Heart left ventricle (tissue), 16 donors: ENCODE data around the gene ARHGAP8. TPM values are rescaled to one million over a fixed set of nuclear protein-coding genes. Genes with fewer than 3 reads are reported as not detected.

ENCODE experiments used
- ATAC-seq, 4 donors: fragments of 200-7000 bp; cut with Tn5 transposase; one replicate each; pipeline ENCODE4 v1.9.1; 2020 to 2022; ENCODE audit warnings: moderate library complexity in 4 of 4, mild to moderate bottlenecking in 3 of 4, moderate number of reproducible peaks in 1 of 4
- DNase-seq, 5 donors: peaks; one replicate each; pipeline ENCODE4 v3.0.0-alpha.2; 2020
- H3K27ac ChIP-seq, 12 donors: fragments of 200-600 bp; sonication (generic) in 4 of 12; one replicate each; pipeline versions ENCODE4 v1.5.0 to v1.8.0; 2016 to 2022; ENCODE audit warnings: mild to moderate bottlenecking in 2 of 12
- H3K27me3 ChIP-seq, 9 donors: fragments of 200-600 bp; sonication (generic) in 2 of 9; one replicate each; pipeline versions ENCODE4 v1.5.1 to v1.8.0; 2016 to 2022; ENCODE audit warnings: mild to moderate bottlenecking in 3 of 9
- H3K36me3 ChIP-seq, 9 donors: fragments of 200-600 bp; sonication (generic) in 2 of 9; one replicate each; pipeline versions ENCODE4 v1.5.0 to v1.8.0; 2018 to 2022; ENCODE audit warnings: mild to moderate bottlenecking in 2 of 9
- H3K4me1 ChIP-seq, 12 donors: fragments of 200-600 bp; sonication (generic) in 4 of 12; one replicate each; pipeline versions ENCODE4 v1.5.0 to v1.8.0; 2016 to 2022; ENCODE audit warnings: mild to moderate bottlenecking in 3 of 12
- H3K4me3 ChIP-seq, 12 donors: fragments of 200-600 bp; sonication (generic) in 4 of 12; one replicate each; pipeline versions ENCODE4 v1.5.0 to v1.8.0; 2017 to 2022; ENCODE audit warnings: mild to moderate bottlenecking in 9 of 12, moderate library complexity in 4 of 12
- H3K9me3 ChIP-seq, 12 donors: fragments of 200-600 bp; sonication (generic) in 4 of 12; one replicate each; pipeline versions ENCODE4 v1.5.0 to v1.8.0; 2016 to 2022; ENCODE audit warnings: mild to moderate bottlenecking in 1 of 12
- CTCF ChIP-seq, 12 donors: fragments of 200-600 bp; sonication (generic) in 4 of 12; IDR thresholded peaks; one replicate each; pipeline versions ENCODE4 v1.5.0 to v1.8.0; 2018 to 2022; ENCODE audit warnings: antibody characterized with exemption in 12 of 12, mild to moderate bottlenecking in 5 of 12
- POLR2A ChIP-seq, 2 donors: fragments of 450-650 bp; IDR thresholded peaks; one replicate each; pipeline ENCODE4 v1.6.1; 2017; ENCODE audit warnings: antibody characterized with exemption in 2 of 2, mild to moderate bottlenecking in 2 of 2, moderate library complexity in 2 of 2
- WGBS, 4 donors: extraction: QIAGEN DNeasy Blood & Tissue Kit in 2 of 4; methylation state at CpG; one replicate each; pipeline versions ENCODE4 v1.1.5 to v1.1.7; 2013 to 2018; 5-methylcytosine and 5-hydroxymethylcytosine counted together
- intact Hi-C, 10 donors: fragments of 100-400 bp; cut with DNase I; formaldehyde crosslinking; loops; one replicate each; pipeline versions ENCODE4 v1.11.1 to v1.14.2; 2022
- polyA plus RNA-seq, 2 donors: library from polyadenylated mRNA; stranded (reverse); fragments of 200-250 nt; gene quantifications; one replicate each; pipeline ENCODE4 v1.2.3, GENCODE V29; 2013
- total RNA-seq, 9 donors: library from RNA; depleted of rRNA in 2 of 9; stranded (reverse); fragments of >200 nt in 2 of 9; fragmentation: NEBNext Ultra II Directional in 3 of 9; extraction: Animal tissue kit (Norgen Biotek cat#: 25700) in 3 of 9; gene quantifications; one replicate each; pipeline versions ENCODE4 v1.1.0 to v1.2.4, GENCODE V29; 2016 to 2023
- donor health status: ischemic (EF 13 %, LVEDD 7.1; RV severe dilation, severe dysfunction).
- donor health status: healthy with polysubstance abuse.
- donor health status: DM: no; HTN: yes; CAD: no.
- donor health status: DM: no; HTN: no; CAD: no.
- donor health status: ischemic (EF 25% LVEDD 6.9; RV normal size, moderate dysfunction).
- donor health status: ischemic (EF 25% LVEDD 5.7; RV mildly dilated, moderate dysfunction).
- donor health status: healthy.
- donor health status: DM: yes; HTN: yes; CAD: no.
- donor health status: ischemic (EF 35%, LVEDD 5.7; RV mildly dilated, moderate dysfunction).
- donor health status: nonischemic (EF 11% LVEDD 7.7; RV severe dilation, severe dysfunction).
- donor health status: DM: yes; HTN: yes; CAD: no.
- donor health status: PGD.
- donor health status: ischemic (EF 29% LVEDD 5.4; RV normal size, mild dysfunction).
- donor health status: nonischemic (EF 23%, LVEDD 6.1; RV moderate dilation, normal function).

ARHGAP8 gene
- total and polyA plus RNA-seq, 11 donors = 0.08 to 1.3 (median 0.23) TPM; not detected in 7

GRCh38 chr22:44880610-44881290 is 128.4 kb downstream of the ARHGAP8 start:
- Histone ChIP-seq H3K27me3 (no peaks in the 10 kb centered on the region), H3K36me3 (no peaks in the 10 kb centered on the region), H3K4me3 (no peak overlapping the region), H3K27ac (no peak overlapping the region), H3K9me3 (peaks cover 0 to 17% (median 8%) of the 10 kb centered on the region in 12 donors), H3K4me1 (no peaks in the 10 kb centered on the region)
- no peak for ATAC-seq
- no peak for DNase-seq
- no peak for TF ChIP-seq CTCF (IDR thresholded peaks at IDR 0.05)
- no peak for TF ChIP-seq POLR2A (IDR thresholded peaks at IDR 0.05)
- 88 to 92% (median 89%) methylated on average over 19 of the region's 19 CpGs for WGBS, 4 donors
- intact Hi-C loops = no loop called here

GRCh38 chr22:44881624-44882023 is 129.2 kb downstream of the ARHGAP8 start:
- 82 to 89% (median 85%) methylated on average over 23 to 24 of the region's 24 CpGs for WGBS, 4 donors
- no peaks in the 10 kb centered on the region for H3K4me1 ChIP-seq
- H3K27me3 ChIP-seq = no peaks in the 10 kb centered on the region
- no peak for TF ChIP-seq POLR2A (IDR thresholded peaks at IDR 0.05)
- TF ChIP-seq CTCF (IDR thresholded peaks at IDR 0.05) = no peak
- DNase-seq = no peak
- H3K9me3 ChIP-seq = peaks cover 0 to 14% (median 7%) of the 10 kb centered on the region in 12 donors
- H3K36me3 ChIP-seq = no peaks in the 10 kb centered on the region
- ATAC-seq = no peak
- H3K27ac ChIP-seq = no peak overlapping the region
- intact Hi-C loops = no loop called here
- H3K4me3 ChIP-seq = no peak overlapping the region

GRCh38 chr22:44882226-44882905 is 130.0 kb downstream of the ARHGAP8 start:
- peaks cover 0 to 8% (median 2%) of the 10 kb centered on the region in 12 donors for H3K9me3 ChIP-seq
- no peak overlapping the region for H3K27ac ChIP-seq
- H3K4me3 ChIP-seq = no peak overlapping the region
- H3K27me3 ChIP-seq = no peaks in the 10 kb centered on the region
- TF ChIP-seq CTCF (IDR thresholded peaks at IDR 0.05) = no peak
- TF ChIP-seq POLR2A (IDR thresholded peaks at IDR 0.05) = no peak
- 89 to 93% (median 90%) methylated on average over 19 to 26 of the region's 26 CpGs for WGBS, 4 donors
- DNase-seq (peak in 1 of 5 donors; percentile 0), ATAC-seq (no peak)
- H3K36me3 ChIP-seq = no peaks in the 10 kb centered on the region
- H3K4me1 ChIP-seq = no peaks in the 10 kb centered on the region
- intact Hi-C loops = no loop called here

GRCh38 chr22:44883011-44883421 is 130.6 kb downstream of the ARHGAP8 start:
- H3K36me3 ChIP-seq = no peaks in the 10 kb centered on the region
- no peak for TF ChIP-seq POLR2A (IDR thresholded peaks at IDR 0.05)
- TF ChIP-seq CTCF (IDR thresholded peaks at IDR 0.05) = no peak
- H3K4me1 ChIP-seq = no peaks in the 10 kb centered on the region
- H3K4me3 ChIP-seq = no peak overlapping the region
- peaks cover 0 to 3% (median 0%) of the 10 kb centered on the region in 12 donors for H3K9me3 ChIP-seq
- intact Hi-C loops = no loop called here
- H3K27ac ChIP-seq = no peak overlapping the region
- ATAC-seq = no peak
- H3K27me3 ChIP-seq = no peaks in the 10 kb centered on the region
- no peak for DNase-seq
- 78 to 86% (median 81%) methylated on average over 10 to 12 of the region's 12 CpGs for WGBS, 4 donors
